ENCODE data around the gene ST8SIA2.

The ST8SIA2 gene

GRCh38 chr15:92499731-92500530 lies 106.2 kb downstream of the ST8SIA2 start:
- DNase-seq: no peak

- DNase-seq: no peak
Observed at GRCh38 chr15:92502336-92502735, 108.7 kb downstream of the ST8SIA2 start.

GRCh38 chr15:92502930-92503857 lies 109.5 kb downstream of the ST8SIA2 start:
- DNase-seq: no peak

- no peak for DNase-seq
Observed at GRCh38 chr15:92503889-92504288, 110.2 kb downstream of the ST8SIA2 start.

- DNase-seq: no peak
Observed at GRCh38 chr15:92505611-92506010, 111.9 kb downstream of the ST8SIA2 start.

GRCh38 chr15:92506506-92506905 lies 112.8 kb downstream of the ST8SIA2 start:
- no peak for DNase-seq

GRCh38 chr15:92510163-92510882 lies 116.6 kb downstream of the ST8SIA2 start:
- no peak for DNase-seq

Data from activated CD4-positive, alpha-beta T cell treated with anti-CD3 and anti-CD28 coated beads for 48 hours (primary cell).